Measurements from ENCODE around the gene PCED1A.
"Not testable (repeated sequence)": the region's sequence is repeated elsewhere in the genome, so short reads cannot be mapped to it uniquely, and the experiment has no call there.

PCED1A gene

GRCh38 chr20:2822073-2822472, 18.4 kb downstream of the PCED1A start:
- DNase-seq, result peak; percentile 65

DNA sequence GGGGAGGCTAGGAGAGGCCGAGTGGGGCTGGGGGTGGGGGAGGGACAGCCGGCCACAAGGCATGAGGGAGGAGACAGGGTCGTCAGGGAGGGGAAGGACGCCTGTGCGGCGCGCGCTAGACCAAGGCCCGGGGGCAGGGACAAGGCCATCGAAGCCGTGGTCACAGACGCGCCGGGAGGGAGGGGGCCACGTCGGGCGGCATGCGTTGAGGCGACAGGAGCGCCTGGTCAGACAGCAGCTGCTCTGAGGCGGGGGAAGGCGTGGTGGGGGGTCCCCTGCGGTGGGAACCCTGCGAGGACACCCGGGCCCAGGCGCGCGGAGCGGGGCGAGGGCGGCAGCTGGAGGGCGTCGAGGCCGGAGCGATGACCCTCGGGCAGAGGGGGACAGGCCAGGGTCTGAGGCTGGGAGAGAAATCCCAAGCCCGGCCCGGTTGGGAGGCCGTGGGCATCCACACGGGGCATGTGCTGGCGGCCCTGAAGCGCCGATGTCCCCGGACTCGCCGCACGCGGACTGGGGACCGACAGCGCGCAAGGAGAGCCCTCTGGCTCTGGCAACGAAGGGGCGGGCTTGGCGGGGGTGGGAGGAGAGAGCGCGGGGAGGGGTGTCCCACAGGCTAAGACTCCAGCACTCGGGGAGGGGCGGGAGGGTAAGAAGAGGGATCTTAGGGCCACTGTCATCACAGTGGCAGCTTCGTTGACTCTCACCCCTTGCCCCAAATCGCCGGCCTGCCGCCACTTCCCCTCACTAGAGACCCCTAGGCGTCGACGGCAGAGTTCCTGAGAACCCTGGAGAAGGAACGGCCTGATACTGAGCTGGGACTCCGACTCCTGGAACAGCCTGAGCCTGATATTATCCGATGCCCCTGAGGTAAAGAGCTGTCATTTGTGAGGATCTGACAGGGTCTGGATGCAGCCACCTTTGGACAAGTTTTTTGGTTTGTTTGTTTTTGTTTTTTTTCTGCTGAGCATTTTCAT, 19.3 kb downstream of the PCED1A start:
- DNase-seq, result no peak

- no peak for DNase-seq
Observed at GRCh38 chr20:2820084-2820895, 20.2 kb downstream of the PCED1A start.

DNA sequence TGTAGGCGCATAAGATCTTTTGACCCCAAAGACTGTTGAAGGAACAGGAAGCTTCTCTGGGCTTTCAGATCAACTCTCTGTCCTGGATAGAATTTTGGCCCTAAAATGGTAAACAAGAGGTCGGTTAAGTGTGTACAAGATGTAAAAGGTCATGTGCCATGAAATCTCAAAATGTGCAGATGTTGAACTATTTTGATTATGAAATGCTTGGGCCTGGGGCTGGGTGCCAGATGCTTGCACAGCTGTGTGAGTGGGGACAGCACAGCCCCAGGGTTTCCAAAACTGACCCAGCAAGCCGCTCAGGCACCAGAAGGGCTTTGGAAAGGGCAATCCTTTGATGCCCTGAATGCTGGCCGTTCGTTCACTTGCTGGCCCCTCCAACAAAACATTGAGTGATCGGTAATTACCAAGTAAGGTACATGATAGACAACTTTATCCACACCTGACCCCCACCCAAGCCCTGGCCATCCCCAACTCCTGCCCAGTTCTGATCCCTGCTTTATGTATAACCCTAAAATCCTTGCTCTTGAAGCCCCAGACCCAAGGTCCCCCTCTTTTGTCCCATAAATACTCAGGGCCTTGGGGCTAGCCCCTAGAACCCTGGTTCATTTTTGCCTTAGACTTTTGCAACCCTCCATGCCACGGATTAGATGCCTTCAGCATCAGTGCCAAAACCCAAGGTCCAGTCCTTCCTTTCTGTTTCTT, 22.4 kb downstream of the PCED1A start:
- DNase-seq, result no peak

GRCh38 chr20:2817341-2817726, 23.1 kb downstream of the PCED1A start:
- no peak for DNase-seq

GRCh38 chr20:2816583-2817340, 23.7 kb downstream of the PCED1A start:
- DNase-seq, result peak; percentile 44

DNA sequence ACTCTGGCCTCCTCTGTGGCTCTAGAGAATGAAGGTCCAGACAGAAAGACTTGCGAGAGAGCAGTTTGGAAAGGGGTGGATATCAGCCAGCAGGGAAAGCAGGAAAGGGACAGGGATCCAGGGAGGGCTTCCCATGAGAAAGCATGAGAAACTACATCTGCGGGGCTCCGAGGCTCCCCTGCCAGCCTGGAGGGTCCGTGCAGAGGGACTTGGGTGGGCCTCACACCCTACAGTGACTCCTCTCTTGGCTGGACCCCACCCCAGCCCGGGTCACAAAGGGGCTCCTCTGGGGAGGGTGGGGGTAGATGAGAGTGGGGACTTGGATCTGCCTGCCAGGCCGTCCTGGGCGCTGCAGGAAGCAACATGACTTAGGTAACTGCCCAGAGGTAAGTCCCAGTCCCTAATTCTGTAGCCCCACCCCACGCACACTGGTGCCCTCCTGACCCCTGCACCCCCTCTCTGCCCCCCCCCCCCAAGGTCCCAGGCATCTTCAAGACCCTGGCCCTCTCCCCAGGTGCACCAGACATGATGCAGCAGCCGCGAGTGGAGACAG, 24.3 kb downstream of the PCED1A start, which contains the start of gene TMEM239:
TSS of gene TMEM239 (plus strand) at position 335 of the 553 bp plus-strand sequence. CDS start at position 526, 191 bp downstream.
- DNase-seq, result no peak

GRCh38 chr20:2815242-2815900, 25.1 kb downstream of the PCED1A start:
- no peak for DNase-seq

GRCh38 chr20:2814587-2815051, 25.8 kb downstream of the PCED1A start, which contains the start of gene C20orf141:
Gene C20orf141 (plus strand): TSS chr20:2814987. CDS start chr20:2815185, 198 bp downstream.
- no peak for DNase-seq

DNA sequence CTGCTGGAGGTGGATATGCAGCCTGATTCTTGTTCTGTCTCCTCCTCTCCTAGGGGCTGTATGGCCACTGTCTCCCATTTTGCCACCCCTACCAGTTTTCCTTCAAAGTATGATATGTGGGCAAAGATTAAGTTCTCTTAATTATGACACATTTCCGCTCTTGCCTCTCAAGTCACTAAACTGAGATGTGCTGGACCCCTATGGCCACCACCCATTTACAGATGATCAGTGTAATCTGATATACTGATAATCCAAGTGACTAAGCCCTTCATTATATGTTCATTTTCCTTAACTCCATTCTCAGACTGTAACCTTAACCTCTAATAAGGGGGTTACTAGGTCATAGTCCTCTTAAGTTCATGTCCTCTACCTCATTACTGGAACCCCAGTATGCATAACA, 26.4 kb downstream of the PCED1A start:
- DNase-seq, result no peak

- no peak for DNase-seq
Observed at GRCh38 chr20:2812189-2812588, 28.3 kb downstream of the PCED1A start.

- no peak for DNase-seq
Observed at GRCh38 chr20:2809690-2810089, 30.8 kb downstream of the PCED1A start.

- not testable (repeated sequence) for DNase-seq
Observed at GRCh38 chr20:2807929-2808328, 32.5 kb downstream of the PCED1A start.

DNA sequence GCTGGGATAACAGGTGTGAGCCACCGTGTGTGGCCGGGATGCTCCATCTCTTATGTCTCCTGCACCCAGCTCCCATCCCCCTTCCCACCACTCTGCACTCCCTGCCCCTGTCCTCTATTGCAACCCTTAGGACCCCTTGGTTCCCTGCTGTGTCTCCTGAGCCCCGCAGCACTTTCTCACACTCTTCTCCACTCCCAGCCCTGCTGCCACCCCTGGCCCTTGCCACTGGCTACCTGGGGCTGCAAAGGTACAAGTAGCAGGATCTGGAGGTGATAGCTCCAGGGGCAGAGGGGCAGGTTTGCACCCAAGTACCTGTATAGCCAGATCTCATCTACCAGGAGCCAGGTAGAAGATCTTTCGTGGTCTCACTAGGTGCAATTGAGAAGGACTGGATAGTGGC, 33.4 kb downstream of the PCED1A start:
- no peak for DNase-seq

DNA sequence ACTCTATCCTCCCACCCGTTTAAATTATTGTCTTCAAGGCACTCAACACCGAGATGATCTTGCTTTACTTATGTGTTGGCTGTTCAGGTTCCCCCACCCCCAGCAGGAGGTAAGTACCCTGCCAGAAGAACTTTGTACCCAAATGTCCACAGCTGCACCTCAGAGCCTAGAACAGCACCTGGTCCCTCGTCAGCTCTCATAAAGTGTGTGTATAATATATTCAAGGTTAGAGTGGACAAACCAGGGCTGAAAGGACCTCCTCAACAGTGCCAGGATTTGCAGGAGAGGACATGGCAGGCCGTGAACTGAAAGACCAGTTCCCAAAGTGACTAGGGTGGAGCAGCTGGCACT, 34.1 kb downstream of the PCED1A start:
- DNase-seq, result no peak

- no peak for DNase-seq
Observed at GRCh38 chr20:2805689-2806350, 34.6 kb downstream of the PCED1A start.

DNA sequence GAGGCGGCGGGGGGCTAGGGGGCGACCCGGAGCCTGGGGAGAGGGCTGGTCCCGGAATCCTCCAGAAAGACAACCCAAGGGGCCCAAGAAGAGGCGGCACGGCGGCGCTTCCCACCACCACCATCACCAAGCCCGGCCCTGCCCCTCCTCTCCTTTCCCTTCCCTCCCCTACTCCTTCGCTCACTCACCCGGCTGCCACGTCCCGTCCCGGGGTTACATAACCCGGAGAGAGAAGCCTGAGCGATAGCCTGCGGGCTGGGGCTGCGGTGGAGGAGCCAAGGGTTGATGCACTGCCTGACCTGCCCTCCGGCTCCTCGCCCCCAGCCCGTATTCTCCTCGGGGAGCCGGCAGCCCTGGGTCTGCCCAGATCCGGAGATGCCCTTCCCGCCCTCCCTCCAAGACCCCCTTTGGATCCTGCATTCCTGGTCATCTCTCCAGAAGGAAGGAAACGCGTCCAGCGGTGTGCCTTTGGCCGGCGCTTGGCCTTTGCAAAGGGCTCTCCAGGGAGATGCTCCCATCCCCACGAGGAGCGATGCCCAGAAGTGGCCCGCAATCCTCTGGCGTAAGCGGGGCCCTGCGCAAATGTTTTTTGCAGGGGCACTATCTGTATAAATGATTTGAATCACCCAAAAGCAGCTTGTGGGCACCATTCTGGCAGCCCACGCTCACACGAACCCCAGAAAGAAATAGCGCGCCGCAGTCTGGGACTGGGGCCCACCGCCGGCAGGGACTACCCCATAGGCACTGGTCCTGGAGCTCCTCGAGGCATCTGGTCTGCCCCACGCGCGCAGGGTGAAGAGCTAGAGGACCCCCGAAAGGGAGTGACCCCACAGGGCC, 35.4 kb downstream of the PCED1A start:
- no peak for DNase-seq

DNA sequence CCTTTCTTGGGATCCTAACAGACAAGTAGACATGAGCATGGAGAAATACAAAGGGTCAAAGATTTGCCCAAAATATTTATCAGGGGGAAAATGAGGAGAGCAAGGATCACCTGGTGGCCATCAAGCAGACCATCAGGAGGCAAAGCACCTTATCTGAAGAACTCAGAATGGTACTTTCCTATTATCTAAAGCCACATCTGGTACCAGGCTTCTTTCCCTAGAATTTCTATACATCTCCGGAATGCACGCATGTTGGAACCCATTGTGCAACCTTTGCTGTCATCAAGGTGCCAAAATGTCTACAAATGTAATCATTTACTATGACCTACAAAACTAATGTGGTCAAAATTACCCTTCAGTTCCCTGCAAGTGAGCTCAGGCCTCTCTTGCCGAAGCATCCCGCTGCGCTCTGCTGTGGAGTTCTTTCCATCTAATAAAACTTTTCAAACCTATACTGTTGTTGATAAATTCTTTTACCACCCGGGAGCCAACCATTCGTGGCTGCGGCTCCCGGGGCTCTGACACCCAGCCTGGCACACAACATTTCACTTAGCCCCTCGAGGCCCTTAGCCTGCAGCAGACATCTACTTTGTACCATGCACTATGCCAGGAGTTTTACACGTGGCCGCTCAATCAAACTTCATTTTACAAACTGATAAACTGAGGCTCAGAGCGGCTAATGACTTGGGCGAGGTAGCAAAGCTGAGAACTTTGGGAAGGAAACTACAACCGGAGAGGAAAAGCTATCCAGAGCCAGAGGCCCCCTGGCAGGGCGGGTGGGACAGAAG, 36.2 kb downstream of the PCED1A start:
- no peak for DNase-seq

DNA sequence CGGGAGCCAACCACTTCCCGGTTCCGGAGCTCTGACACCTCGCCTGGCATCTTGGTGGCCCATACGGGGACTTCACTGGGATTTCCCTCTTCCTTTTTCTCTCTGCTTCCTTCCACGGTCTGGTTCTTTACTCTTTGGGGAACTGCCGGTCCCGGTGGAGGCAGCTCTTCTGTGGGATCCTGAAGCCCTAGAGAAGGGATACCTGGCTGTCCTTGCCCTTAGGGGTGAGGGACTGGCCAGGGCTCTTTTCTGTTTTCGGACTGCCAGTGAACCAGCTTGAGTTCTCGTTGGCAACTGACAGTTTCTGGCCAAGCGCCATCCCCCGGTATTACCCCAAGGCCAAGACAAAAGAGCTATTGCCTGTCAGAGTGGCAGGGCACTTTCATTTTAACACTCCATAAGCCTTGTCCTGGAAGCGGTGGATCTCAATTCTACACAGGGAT, 39.1 kb downstream of the PCED1A start:
- DNase-seq, result no peak

Data from NK-92 treated with Interleukin-12 subunit alpha and Interleukin-12 subunit beta, amount 100 ng/mL, for 24 hours (cell line).